ENCODE measurements around the gene CYSTM1. TPM values are rescaled to one million over a fixed set of nuclear protein-coding genes. Genes with fewer than 3 reads are reported as not detected.
A peak's percentile ranks its signal among the peaks of the same experiment; 100 is the strongest.

CYSTM1 gene
- polyA plus RNA-seq (2011; rRNA removed), result 29.8 and 33.1 TPM in 2 replicates
- 14.6 and 32.1 TPM in 2 replicates for polyA minus RNA-seq (2011; rRNA and poly(A)+ RNA removed)

GRCh38 chr5:140174465-140175366, at the start of gene CYSTM1:
Gene CYSTM1 (plus strand): TSS chr5:140175188. CDS start chr5:140194466, 19,278 bp downstream.
- Histone ChIP-seq H3K36me3 (ENCODE audit: control insufficient read depth, insufficient read depth, low read length) (no peaks in the 10 kb centered on the region), H3K4me3 (ENCODE audit: low read depth, low read length) (peak within 1 kb of the TSS; percentile 95), H3K27me3 (ENCODE audit: control insufficient read depth, insufficient read depth, low read length) (no peaks in the 10 kb centered on the region)
- POLR2A ChIA-PET, result interaction anchor here (0.5 kb wide), 1 partner anchor 204 kb away, joined by 5 read pairs; no protein-coding TSS in a partner anchor
- TF ChIP-seq CTCF (IDR thresholded peaks at IDR 0.05; ENCODE audit: insufficient read depth, low read depth, low read length), result no peak
- CTCF ChIA-PET, result interaction anchor here (0.7 to 1.5 kb wide), 5 partner anchors 26 to 248 kb away, joined by 3 to 4 read pairs (median 4); no protein-coding TSS in a partner anchor
- DNase-seq (ENCODE audit: low read depth), result peak; percentile 56

DNA sequence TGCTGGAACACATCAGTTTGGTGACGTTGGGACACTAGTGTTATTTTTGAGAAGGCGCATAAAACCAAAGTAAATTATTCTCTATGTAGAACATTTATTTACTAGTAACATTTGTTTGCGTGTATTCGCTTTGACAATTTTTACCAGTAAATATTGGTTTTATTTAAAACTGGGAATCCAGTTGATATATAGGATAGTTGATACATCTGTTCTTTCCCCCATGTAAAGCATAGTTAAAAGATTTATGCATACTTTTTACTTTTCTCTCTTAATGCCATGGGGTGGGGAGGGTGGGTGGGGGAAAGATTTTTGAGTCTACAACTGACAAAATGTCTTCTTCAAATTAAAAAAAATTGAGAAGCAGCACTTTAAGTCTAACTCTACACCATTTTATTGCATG, 49.4 kb upstream of the CYSTM1 start, which contains the start of gene IGIP:
IGIP (plus strand) TSS at position 301 of the 400 bp plus-strand sequence. CDS start 2,540 bp downstream, outside the sequence.
- ChIA-PET POLR2A (no interaction called here), CTCF (no interaction called here)
- no peak for DNase-seq (ENCODE audit: low read depth)

GRCh38 chr5:140126315-140127012, 48.5 kb upstream of the CYSTM1 start:
- Histone ChIP-seq H3K27me3 (ENCODE audit: control insufficient read depth, insufficient read depth, low read length) (no peaks in the 10 kb centered on the region), H3K36me3 (ENCODE audit: control insufficient read depth, insufficient read depth, low read length) (no peaks in the 10 kb centered on the region), H3K4me3 (ENCODE audit: low read depth, low read length) (no peak overlapping the region)
- TF ChIP-seq CTCF (IDR thresholded peaks at IDR 0.05; ENCODE audit: insufficient read depth, low read depth, low read length), result no peak
- CTCF ChIA-PET, result interaction anchor here (2.0 kb wide), 1 partner anchor 17 kb away, joined by 7 read pairs; no protein-coding TSS in a partner anchor
- DNase-seq (ENCODE audit: low read depth), result no peak
- POLR2A ChIA-PET, result no interaction called here

More for the DNA sequence above, 49.4 kb upstream of the CYSTM1 start, which contains the start of gene IGIP:
- H3K27me3 ChIP-seq (ENCODE audit: control insufficient read depth, insufficient read depth, low read length), result no peaks in the 10 kb centered on the region
- H3K4me3 ChIP-seq (ENCODE audit: low read depth, low read length), result no peak within 1 kb of the TSS
- TF ChIP-seq CTCF (IDR thresholded peaks at IDR 0.05; ENCODE audit: insufficient read depth, low read depth, low read length), result no peak
- H3K36me3 ChIP-seq (ENCODE audit: control insufficient read depth, insufficient read depth, low read length), result no peaks in the 10 kb centered on the region

- H3K36me3 ChIP-seq (ENCODE audit: control insufficient read depth, insufficient read depth, low read length), result no peaks in the 10 kb centered on the region
- CTCF ChIA-PET, result no interaction called here
- POLR2A ChIA-PET, result no interaction called here
- DNase-seq (ENCODE audit: low read depth), result no peak
- no peaks in the 10 kb centered on the region for H3K27me3 ChIP-seq (ENCODE audit: control insufficient read depth, insufficient read depth, low read length)
- TF ChIP-seq CTCF (IDR thresholded peaks at IDR 0.05; ENCODE audit: insufficient read depth, low read depth, low read length), result no peak
- H3K4me3 ChIP-seq (ENCODE audit: low read depth, low read length), result no peak overlapping the region
Observed at GRCh38 chr5:140128376-140128775, 46.6 kb upstream of the CYSTM1 start.
